H9 (cell line): Measurements from ENCODE around the gene SPPL3. TPM values are rescaled to one million over a fixed set of nuclear protein-coding genes. Genes with fewer than 3 reads are reported as not detected.

Experiments used
- DNase-seq: peaks from one replicate; pipeline ENCODE4 v3.0.0-alpha.2; 2017
- H2AFZ ChIP-seq: one replicate; pipeline ENCODE4 v1.6.1; 2013; ENCODE audit warnings: mild to moderate bottlenecking, low read length, control low read depth, moderate library complexity
- H2AK5ac ChIP-seq: 2 replicates; pipeline ENCODE4 v1.6.1; 2013; ENCODE audit warnings: low read length, control low read depth, mixed read lengths; ENCODE audit not compliant: insufficient read length
- H2BK120ac ChIP-seq: one replicate; pipeline ENCODE4 v1.6.1; 2013; ENCODE audit warnings: low read depth, mild to moderate bottlenecking, low read length, control low read depth, inconsistent platforms; ENCODE audit not compliant: poor library complexity, severe bottlenecking
- H2BK12ac ChIP-seq: 2 replicates; pipeline ENCODE4 v1.6.1; 2013; ENCODE audit warnings: low read length, control low read depth, mixed read lengths, low read depth; ENCODE audit not compliant: insufficient read length
- H2BK15ac ChIP-seq: 2 replicates; pipeline ENCODE4 v1.6.1; 2013; ENCODE audit warnings: low read depth, low read length, control low read depth
- H2BK20ac ChIP-seq: one replicate; pipeline ENCODE4 v1.6.1; 2013; ENCODE audit warnings: low read depth, mild to moderate bottlenecking, low read length, control low read depth, inconsistent platforms; ENCODE audit not compliant: poor library complexity, severe bottlenecking
- H2BK5ac ChIP-seq: 2 replicates; pipeline ENCODE4 v1.6.1; 2013; ENCODE audit warnings: low read length, control low read depth, mixed read lengths; ENCODE audit not compliant: insufficient read length
- H3K14ac ChIP-seq: 2 replicates; pipeline ENCODE4 v1.6.1; 2013; ENCODE audit warnings: low read length, control low read depth; ENCODE audit not compliant: insufficient read depth
- H3K18ac ChIP-seq: 2 replicates; pipeline ENCODE4 v1.6.1; 2013; ENCODE audit warnings: low read depth, mild to moderate bottlenecking, mixed read lengths, low read length, control low read depth; ENCODE audit not compliant: insufficient read length
- H3K23ac ChIP-seq: 2 replicates; pipeline ENCODE4 v1.6.1; 2013; ENCODE audit warnings: low read length, control low read depth, mixed read lengths, low read depth; ENCODE audit not compliant: insufficient read length
- H3K23me2 ChIP-seq: 2 replicates; pipeline ENCODE4 v1.6.1; 2013; ENCODE audit warnings: low read depth, mild to moderate bottlenecking, mixed read lengths, low read length, control low read depth; ENCODE audit not compliant: insufficient read length, poor library complexity, severe bottlenecking
- H3K27ac ChIP-seq: 2 replicates; pipeline ENCODE4 v1.5.1; 2013; ENCODE audit warnings: low read length, control low read depth, mixed read lengths, low read depth; ENCODE audit not compliant: insufficient read length
- H3K27me3 ChIP-seq: 2 replicates; pipeline ENCODE4 v1.6.1; 2013; ENCODE audit warnings: low read length, control low read depth, inconsistent platforms; ENCODE audit not compliant: insufficient read depth
- H3K4ac ChIP-seq: 2 replicates; pipeline ENCODE4 v1.6.1; 2013; ENCODE audit warnings: low read depth, mild to moderate bottlenecking, control low read depth, inconsistent platforms, low read length, moderate library complexity
- H3K4me1 ChIP-seq: 2 replicates; pipeline ENCODE4 v1.6.1; 2013; ENCODE audit warnings: low read length, control low read depth, inconsistent platforms; ENCODE audit not compliant: insufficient read depth
- H3K4me2 ChIP-seq: 2 replicates; pipeline ENCODE4 v1.6.1; 2013; ENCODE audit warnings: low read length, control low read depth, mixed read lengths; ENCODE audit not compliant: insufficient read length, insufficient read depth
- H3K56ac ChIP-seq: 2 replicates; pipeline ENCODE4 v1.6.1; 2013; ENCODE audit warnings: low read depth, mild to moderate bottlenecking, mixed read lengths, low read length, control low read depth; ENCODE audit not compliant: insufficient read length
- H3K79me1 ChIP-seq: 2 replicates; pipeline ENCODE4 v1.6.1; 2013; ENCODE audit warnings: low read depth, mild to moderate bottlenecking, moderate library complexity, low read length, control low read depth, inconsistent platforms; ENCODE audit not compliant: insufficient read depth, poor library complexity, severe bottlenecking
- H3K79me2 ChIP-seq: 2 replicates; pipeline ENCODE4 v1.6.1; 2013; ENCODE audit warnings: low read length, control low read depth, inconsistent platforms; ENCODE audit not compliant: insufficient read depth
- H3K9ac ChIP-seq: 2 replicates; pipeline ENCODE4 v1.6.1; 2013; ENCODE audit warnings: low read length, control low read depth, mixed read lengths; ENCODE audit not compliant: insufficient read length; ENCODE audit errors: extremely low read depth
- H3K9me3 ChIP-seq: one replicate; pipeline ENCODE4 v1.6.1; 2013; ENCODE audit warnings: low read depth, low read length, inconsistent platforms; ENCODE audit not compliant: control insufficient read depth
- H3T11ph ChIP-seq: one replicate; pipeline ENCODE4 v1.6.1; 2013; ENCODE audit warnings: mild to moderate bottlenecking, low read length, control low read depth, inconsistent platforms
- H4K20me1 ChIP-seq: one replicate; pipeline ENCODE4 v1.6.1; 2013; ENCODE audit not compliant: control insufficient read depth, insufficient read length, insufficient read depth
- H4K5ac ChIP-seq: 2 replicates; pipeline ENCODE4 v1.6.1; 2013; ENCODE audit warnings: low read depth, mild to moderate bottlenecking, mixed read lengths, low read length, control low read depth; ENCODE audit not compliant: insufficient read length
- H4K8ac ChIP-seq: replicated peaks from 2 replicates; pipeline ENCODE4 v1.6.1; 2013; ENCODE audit warnings: low read length, control low read depth, mixed read lengths, low read depth; ENCODE audit not compliant: insufficient read length
- H4K91ac ChIP-seq: 2 replicates; pipeline ENCODE4 v1.6.1; 2013; ENCODE audit warnings: low read depth, mild to moderate bottlenecking, moderate library complexity, mixed read lengths, low read length, control low read depth; ENCODE audit not compliant: insufficient read length
- H3K27ac Mint-ChIP-seq, 3 experiments: 2 replicates in 2 of 3; 3 replicates in 1 of 3; pipeline ENCODE4 v1.8.0; 2020 to 2021; ENCODE audit warnings: mixed read lengths in 3 of 3, mild to moderate bottlenecking in 1 of 3, moderate library complexity in 1 of 3
- H3K27me3 Mint-ChIP-seq: 2 replicates; pipeline ENCODE4 v1.8.0; 2021; ENCODE audit warnings: low read depth, mild to moderate bottlenecking, moderate library complexity, mixed read lengths
- H3K36me3 Mint-ChIP-seq, 3 experiments: 2 replicates in 2 of 3; 3 replicates in 1 of 3; pipeline ENCODE4 v1.8.0; 2020 to 2021; ENCODE audit warnings: low read depth in 3 of 3, mixed read lengths in 3 of 3; ENCODE audit not compliant: insufficient read depth in 1 of 3
- H3K4me1 Mint-ChIP-seq, 2 experiments: 2 replicates each; pipeline ENCODE4 v1.8.0; 2020; ENCODE audit warnings: mixed read lengths in 2 of 2
- H3K4me3 Mint-ChIP-seq, 2 experiments: 2 replicates in 1 of 2; 3 replicates in 1 of 2; pipeline ENCODE4 v1.8.0; 2020 to 2021; ENCODE audit warnings: mild to moderate bottlenecking in 2 of 2, mixed read lengths in 2 of 2, moderate library complexity in 1 of 2
- H3K9me3 Mint-ChIP-seq, 2 experiments: 2 replicates in 1 of 2; 3 replicates in 1 of 2; pipeline ENCODE4 v1.8.0; 2020; ENCODE audit warnings: mild to moderate bottlenecking in 2 of 2, mixed read lengths in 2 of 2, moderate library complexity in 1 of 2
- WGBS: extraction: QIAGEN DNeasy Blood & Tissue Kit; methylation state at CpG from one replicate; pipeline ENCODE4 v1.1.7; 2013; ENCODE audit warnings: missing lambda C conversion rate, low lambda C conversion rate, mixed read lengths; ENCODE audit not compliant: insufficient read length; ENCODE audit errors: extremely low coverage; 5-methylcytosine and 5-hydroxymethylcytosine counted together
- total RNA-seq: library from RNA; stranded (reverse); gene quantifications from 2 replicates; pipeline ENCODE4 v1.2.1, GENCODE V29; 2021
- TF ChIP-seq, protein P1 (sequence below): fragments of 200-600 bp; sonication (generic); conservative IDR thresholded peaks from 3 replicates; pipeline ENCODE4 v1.8.0; 2021; ENCODE audit warnings: antibody characterized with exemption, mild to moderate bottlenecking

SPPL3 gene
- total RNA-seq, 1 experiment from 2014 or later = 46.3 TPM

DNA sequence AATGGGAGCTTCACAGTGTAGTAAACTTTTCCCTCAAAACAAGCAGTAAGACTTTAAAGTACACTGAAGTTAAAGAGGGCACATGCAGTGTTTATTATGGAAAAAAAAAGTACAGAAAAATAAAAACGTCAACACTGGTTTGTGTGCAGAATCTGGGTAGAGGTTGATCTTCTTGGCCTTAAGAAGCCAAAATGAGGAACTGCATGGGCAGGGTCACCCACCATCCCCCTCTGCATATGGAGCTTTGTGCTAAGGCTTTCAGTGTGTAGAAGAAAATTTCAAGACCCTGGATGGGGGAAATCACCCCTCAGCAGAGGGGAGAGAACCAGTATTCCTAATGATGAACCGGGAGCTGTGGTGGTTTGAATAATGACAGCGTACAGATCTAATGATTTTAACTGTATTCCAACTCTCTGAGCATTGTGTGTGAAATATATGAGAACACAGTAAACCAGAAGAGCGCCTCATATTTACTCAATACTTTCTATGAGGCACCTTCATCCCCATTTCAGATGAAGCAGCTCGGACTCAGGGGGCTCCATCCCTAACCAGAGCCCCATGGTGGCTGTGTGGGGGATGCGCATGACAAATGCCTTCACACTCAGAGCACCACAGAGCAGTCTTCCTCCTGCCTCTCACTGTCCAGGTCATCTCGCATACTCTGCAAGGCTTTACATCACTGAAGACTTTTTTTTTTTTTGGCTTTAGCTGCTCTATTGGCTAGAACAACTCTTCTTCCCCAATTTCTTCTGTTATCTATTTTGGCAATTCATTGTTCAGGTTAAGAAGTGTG lies 145.2 kb downstream of the SPPL3 start:
- Histone ChIP-seq H2AFZ (no peak overlapping the region), H2BK5ac (no peak overlapping the region), H3K56ac (no peak overlapping the region), H4K20me1 (no peaks in the 10 kb centered on the region), H3K27me3 (no peaks in the 10 kb centered on the region), H3K4ac (no peak overlapping the region), H4K91ac (no peak overlapping the region), H2BK120ac (no peak overlapping the region), H2BK12ac (no peak overlapping the region), H3K4me1 (peaks cover 2% of the 10 kb centered on the region; the same call in 1 of the 2 replicates), H2BK15ac (no peak overlapping the region), H3K14ac (no peak overlapping the region), H4K8ac (no peak overlapping the region), H3K79me2 (no peaks in the 10 kb centered on the region), H2BK20ac (no peak overlapping the region), H3T11ph (no peak overlapping the region), H3K9ac (no peak overlapping the region), H4K5ac (no peak overlapping the region), H3K27ac (no peak overlapping the region), H3K4me2 (no peak overlapping the region), H3K18ac (no peak overlapping the region), H2AK5ac (no peak overlapping the region), H3K23me2 (no peaks in the 10 kb centered on the region), H3K9me3 (no peaks in the 10 kb centered on the region), H3K23ac (no peak overlapping the region), H3K79me1 (no peaks in the 10 kb centered on the region)
- TF ChIP-seq, protein P1, sequence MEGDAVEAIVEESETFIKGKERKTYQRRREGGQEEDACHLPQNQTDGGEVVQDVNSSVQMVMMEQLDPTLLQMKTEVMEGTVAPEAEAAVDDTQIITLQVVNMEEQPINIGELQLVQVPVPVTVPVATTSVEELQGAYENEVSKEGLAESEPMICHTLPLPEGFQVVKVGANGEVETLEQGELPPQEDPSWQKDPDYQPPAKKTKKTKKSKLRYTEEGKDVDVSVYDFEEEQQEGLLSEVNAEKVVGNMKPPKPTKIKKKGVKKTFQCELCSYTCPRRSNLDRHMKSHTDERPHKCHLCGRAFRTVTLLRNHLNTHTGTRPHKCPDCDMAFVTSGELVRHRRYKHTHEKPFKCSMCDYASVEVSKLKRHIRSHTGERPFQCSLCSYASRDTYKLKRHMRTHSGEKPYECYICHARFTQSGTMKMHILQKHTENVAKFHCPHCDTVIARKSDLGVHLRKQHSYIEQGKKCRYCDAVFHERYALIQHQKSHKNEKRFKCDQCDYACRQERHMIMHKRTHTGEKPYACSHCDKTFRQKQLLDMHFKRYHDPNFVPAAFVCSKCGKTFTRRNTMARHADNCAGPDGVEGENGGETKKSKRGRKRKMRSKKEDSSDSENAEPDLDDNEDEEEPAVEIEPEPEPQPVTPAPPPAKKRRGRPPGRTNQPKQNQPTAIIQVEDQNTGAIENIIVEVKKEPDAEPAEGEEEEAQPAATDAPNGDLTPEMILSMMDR = no peak
- Mint-ChIP-seq H3K27me3 (no peaks in the 10 kb centered on the region; the same call in 1 of the 2 replicates), H3K9me3 (peaks cover 4 to 9% of the 10 kb centered on the region in 2 experiments; a peak in 3 of 5 replicates), H3K4me3 (peak overlapping the region in 1 of 2 experiments; percentile 27; a peak in 2 of 5 replicates), H3K36me3 (peaks cover 0 to 34% (median 4%) of the 10 kb centered on the region in 3 experiments; a peak in 3 of 7 replicates), H3K4me1 (peaks cover 19 to 20% of the 10 kb centered on the region in 2 experiments), H3K27ac (peak overlapping the region in 1 of 3 experiments; percentile 20; a peak in 2 of 7 replicates)
- no peak for DNase-seq
- WGBS = no CpG with 5 or more reads among the region's 7 CpGs
